Esophagus muscularis mucosa (tissue), 4 donors: ENCODE data around the gene PDCD1.

Experiments used
- EP300 ChIP-seq: sonication (generic); formaldehyde crosslinking; IDR thresholded peaks from one replicate; pipeline ENCODE4 v1.6.1; 2017; ENCODE audit warnings: antibody characterized with exemption
- POLR2A ChIP-seq: fragments of 450-650 bp; IDR thresholded peaks from one replicate; pipeline ENCODE4 v1.6.1; 2017; ENCODE audit warnings: antibody characterized with exemption, moderate library complexity, mild to moderate bottlenecking, low read depth
- POLR2AphosphoS5 ChIP-seq, 2 donors: sonication (generic); formaldehyde crosslinking; IDR thresholded peaks; one replicate each; pipeline ENCODE4 v1.6.1; 2017; ENCODE audit warnings: antibody characterized with exemption in 2 of 2
- TF ChIP-seq, protein P1 (sequence below), 3 experiments: fragments of 200-600 bp in 2 of 3; fragments of 450-650 bp in 1 of 3; sonication (generic) in 2 of 3; IDR thresholded peaks; one replicate each; pipeline ENCODE4 v1.5.1; 2017 to 2019; ENCODE audit warnings: antibody characterized with exemption in 3 of 3, mild to moderate bottlenecking in 2 of 3, moderate library complexity in 1 of 3

DNA sequence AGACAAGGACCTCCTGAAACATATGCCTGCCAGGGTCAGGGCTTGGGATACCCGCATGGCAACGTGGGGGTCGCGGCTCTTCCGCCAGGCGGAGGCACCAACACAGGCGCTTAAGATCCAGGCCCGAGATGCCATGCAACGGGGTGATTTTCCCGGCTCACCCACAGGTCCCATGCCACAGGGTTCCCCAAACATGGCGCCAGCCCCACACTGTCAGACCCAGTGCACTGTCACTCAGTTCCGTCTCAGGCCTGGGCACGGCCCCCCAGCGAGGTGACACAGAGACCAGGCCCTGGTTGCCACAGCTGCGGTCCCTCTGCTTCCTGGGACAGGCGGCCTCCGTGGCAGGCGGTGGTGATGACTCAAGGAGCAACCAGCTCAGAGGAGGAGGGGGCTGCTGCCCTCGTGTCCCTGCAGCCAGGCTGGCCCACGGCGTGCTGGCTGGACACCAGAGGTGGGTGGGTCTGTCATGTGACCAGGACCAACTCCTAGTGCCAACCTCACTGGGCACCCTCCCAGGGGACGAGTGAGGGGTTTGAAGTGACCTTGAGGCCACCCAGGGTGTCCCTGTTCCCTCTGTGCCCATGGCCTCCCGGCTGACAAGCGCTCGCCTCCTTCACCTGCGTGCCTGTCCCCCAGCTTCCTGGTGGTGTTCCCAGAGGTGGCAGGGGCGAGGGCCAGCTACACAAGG, 4.9 kb downstream of the PDCD1 start:
- TF ChIP-seq, protein P1, sequence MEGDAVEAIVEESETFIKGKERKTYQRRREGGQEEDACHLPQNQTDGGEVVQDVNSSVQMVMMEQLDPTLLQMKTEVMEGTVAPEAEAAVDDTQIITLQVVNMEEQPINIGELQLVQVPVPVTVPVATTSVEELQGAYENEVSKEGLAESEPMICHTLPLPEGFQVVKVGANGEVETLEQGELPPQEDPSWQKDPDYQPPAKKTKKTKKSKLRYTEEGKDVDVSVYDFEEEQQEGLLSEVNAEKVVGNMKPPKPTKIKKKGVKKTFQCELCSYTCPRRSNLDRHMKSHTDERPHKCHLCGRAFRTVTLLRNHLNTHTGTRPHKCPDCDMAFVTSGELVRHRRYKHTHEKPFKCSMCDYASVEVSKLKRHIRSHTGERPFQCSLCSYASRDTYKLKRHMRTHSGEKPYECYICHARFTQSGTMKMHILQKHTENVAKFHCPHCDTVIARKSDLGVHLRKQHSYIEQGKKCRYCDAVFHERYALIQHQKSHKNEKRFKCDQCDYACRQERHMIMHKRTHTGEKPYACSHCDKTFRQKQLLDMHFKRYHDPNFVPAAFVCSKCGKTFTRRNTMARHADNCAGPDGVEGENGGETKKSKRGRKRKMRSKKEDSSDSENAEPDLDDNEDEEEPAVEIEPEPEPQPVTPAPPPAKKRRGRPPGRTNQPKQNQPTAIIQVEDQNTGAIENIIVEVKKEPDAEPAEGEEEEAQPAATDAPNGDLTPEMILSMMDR (IDR thresholded peaks at IDR 0.05), result no peak
- TF ChIP-seq POLR2AphosphoS5 (IDR thresholded peaks at IDR 0.05) (no peak), POLR2A (no peak), EP300 (no peak)
